ENCODE data around the gene DUSP22.
A peak's percentile ranks its signal among the peaks of the same experiment; 100 is the strongest.
"Not testable (repeated sequence)": the region's sequence is repeated elsewhere in the genome, so short reads cannot be mapped to it uniquely, and the experiment has no call there.

DUSP22 gene, protein sequence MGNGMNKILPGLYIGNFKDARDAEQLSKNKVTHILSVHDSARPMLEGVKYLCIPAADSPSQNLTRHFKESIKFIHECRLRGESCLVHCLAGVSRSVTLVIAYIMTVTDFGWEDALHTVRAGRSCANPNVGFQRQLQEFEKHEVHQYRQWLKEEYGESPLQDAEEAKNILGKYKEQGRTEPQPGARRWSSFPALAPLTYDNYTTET

DNA sequence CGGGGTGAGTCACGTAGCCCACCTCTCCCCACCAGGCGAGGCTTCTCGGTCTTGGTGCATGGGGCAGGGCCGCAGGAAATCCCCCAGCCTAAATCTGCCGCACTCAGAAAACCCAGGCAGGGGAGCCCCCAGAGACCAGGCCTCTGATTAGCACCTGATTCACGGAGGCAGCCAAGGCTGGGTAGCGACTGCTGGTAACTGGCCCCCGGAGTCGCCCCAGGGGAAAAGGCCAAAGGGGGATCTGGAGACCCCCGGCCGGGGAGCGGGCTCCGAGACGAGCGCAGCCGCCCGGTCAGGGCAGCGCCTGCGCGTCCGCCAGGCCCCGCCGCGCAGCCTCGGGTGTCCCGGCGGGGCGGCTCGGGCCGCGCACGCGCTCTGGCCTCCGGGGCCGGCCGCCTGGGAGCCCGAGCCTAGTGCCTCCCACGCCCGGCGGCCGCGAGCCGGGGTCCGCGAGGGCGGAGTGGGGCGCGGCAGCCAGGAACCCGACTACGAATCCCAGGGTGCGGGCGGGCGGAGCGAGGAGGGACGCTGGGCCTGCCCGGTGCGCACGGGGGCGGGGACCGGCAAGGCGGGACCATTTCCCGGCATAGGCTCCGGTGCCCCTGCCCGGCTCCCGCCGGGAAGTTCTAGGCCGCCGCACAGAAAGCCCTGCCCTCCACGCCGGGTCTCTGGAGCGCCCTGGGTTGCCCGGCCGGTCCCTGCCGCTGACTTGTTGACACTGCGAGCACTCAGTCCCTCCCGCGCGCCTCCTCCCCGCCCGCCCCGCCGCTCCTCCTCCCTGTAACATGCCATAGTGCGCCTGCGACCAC, at the start of gene DUSP22:
DUSP22 (plus strand) TSS at position 791 of the 809 bp plus-strand sequence. CDS start 53 bp downstream, outside the sequence.
- intact Hi-C loops (cut with DNase I) = no loop called here

DNA sequence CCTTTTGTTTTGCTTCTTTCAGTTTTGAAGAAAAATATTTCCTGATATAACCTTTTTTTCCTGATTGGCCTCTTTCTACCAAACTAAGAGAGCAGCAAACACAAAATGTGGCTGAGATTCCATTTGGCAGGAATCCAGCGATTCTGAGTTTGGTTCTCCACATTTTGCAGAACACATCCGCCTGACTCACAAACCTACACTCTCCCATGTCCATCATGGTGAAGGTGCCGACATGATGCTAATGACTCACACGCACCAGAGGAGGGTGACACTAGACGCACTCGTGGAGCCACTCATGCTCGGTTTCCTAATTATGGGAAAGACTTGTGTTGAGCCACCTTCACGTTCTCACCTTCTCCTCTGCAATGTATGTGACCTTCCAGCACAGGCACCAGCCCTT, 45.9 kb upstream of the DUSP22 start:
- no peak for DNase-seq
- intact Hi-C loops (cut with DNase I) = no loop called here

More for the DNA sequence above, at the start of gene DUSP22:
- DNase-seq = peak; percentile 67 to 97 (median 78)

DNA sequence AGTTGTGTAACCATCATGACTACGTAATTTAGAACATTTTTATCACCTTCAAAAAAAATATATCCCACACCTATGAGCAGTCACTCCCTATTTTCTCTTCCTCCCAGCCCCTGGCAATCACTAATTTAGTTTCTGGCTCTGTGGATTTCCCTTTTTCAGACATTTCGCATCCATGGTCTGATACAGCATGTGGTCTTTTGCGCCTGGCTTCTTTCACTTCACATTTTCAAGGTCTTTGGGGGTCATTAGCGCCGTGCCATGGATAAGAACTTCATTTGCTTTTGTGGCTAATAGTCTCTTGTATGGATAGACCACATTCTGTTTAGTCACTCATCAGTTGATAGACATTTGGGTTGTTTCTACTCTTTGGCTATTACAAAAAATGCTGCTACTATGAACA, 44.9 kb upstream of the DUSP22 start:
- no peak for DNase-seq
- intact Hi-C loops (cut with DNase I) = no loop called here

DNA sequence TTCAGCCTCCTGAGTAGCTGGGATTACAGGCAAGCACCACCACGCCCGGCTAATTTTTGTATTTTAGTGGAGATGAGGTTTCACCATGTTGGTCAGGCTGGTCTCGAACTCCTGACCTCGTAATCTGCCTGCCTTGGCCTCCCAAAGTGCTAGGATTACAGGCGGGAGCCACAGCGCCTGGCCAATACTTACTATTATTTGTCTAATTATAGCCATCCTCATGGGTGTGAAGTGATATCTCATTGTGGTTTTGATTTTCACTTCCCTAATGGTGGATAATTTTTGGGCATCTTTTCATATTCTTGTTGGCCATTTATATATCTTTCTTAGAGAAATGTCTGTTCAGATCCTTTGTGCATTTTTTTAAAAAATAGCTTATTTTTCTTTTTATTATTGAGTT, 44.2 kb upstream of the DUSP22 start:
- intact Hi-C loops (cut with DNase I) = not testable (repeated sequence)

DNA sequence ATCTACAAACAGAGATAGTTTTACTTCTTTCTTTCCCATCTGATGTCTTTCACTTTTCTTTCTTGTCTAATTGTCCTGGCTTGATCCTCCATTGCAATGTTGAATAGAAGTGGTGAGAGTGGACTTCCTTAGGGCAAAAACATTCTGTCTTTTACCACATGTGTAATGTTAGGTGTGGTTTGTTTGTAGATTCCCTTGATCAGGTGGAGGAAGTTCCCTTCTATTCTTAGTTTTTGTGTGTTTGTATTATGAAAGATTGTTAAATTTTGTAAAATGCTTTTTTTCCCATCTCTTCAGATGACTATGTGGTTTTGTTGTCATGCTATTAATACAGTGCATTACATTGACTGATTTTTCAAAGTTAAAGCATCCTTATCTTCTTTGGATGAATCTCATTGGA, 41.6 kb upstream of the DUSP22 start:
- DNase-seq = no peak
- intact Hi-C loops (cut with DNase I) = no loop called here

More for the DNA sequence above, 44.2 kb upstream of the DUSP22 start:
- DNase-seq = not testable (repeated sequence)

DNA sequence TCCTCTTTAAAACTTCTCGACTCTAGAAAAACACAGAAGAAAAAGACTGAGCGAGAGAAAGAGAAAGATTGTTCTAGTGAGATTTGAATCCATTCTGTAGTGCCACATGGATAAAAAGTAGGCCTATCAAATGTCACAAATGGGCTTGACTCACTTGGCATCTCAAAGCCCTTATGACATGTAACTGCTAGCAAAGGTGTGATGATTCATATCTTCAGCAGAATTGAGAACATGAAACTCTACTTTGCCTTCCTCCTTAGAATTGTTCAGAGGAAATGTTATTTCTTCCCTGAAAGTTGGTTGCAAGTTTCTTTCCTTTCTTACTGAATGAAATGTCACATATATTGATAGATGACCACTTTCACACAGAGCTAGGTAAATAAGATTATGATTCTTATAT, 40.4 kb upstream of the DUSP22 start:
- DNase-seq = no peak
- intact Hi-C loops (cut with DNase I) = no loop called here

DNA sequence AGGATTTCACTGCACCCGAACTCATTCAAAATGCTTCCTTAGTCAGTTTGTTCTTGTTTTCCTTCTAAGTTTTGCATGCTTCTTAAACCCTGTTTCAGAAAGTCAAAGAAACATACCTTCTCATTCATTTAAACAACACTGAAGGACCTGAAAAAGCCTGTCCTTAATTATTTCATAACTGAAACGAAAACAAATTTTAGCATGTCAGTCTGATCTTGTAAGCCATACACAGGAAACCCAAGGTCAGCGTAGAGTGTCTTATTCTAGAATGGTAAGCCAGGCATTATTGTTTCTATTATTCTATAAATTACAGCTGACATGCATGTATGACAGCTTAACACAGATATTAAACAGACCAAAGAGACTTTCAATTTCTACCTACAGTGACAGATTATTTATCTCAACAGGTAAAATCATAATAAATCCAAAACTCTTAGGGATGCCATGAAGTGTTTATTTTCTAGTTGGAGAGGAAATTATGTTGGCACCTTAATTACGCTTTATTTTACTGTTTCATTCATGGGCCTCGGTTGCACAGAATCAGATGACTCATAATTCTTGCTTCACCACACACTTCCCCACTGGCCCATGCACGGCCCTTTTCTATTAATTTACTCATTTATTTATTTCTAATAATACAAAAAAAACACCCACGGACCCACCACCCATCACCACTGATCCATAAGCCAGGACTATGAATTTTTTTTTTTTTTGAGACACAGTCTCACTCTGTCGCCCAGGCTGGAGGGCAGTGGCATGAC, 39.3 kb upstream of the DUSP22 start:
- intact Hi-C loops (cut with DNase I) = no loop called here
- DNase-seq = no peak

DNA sequence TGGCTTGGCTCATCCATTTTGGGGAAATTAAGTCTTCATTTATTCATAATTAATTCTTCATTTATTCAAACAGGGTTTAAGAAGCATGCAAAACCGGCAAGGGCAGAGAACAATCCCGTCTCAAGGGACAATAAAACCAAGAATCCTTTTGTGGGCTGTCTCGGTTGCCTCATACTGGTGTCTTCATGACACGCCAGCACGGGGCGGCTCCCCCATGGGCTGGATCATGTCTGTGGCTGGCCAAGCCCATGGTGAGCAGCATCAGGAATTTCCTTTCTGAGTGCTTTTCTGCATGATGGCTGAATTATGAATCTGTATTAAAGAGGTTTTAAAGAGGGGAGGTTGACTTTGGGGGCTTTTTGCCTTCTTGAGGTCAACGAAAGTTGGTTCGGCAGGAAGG, 38.3 kb upstream of the DUSP22 start:
- DNase-seq = no peak
- intact Hi-C loops (cut with DNase I) = no loop called here

DNA sequence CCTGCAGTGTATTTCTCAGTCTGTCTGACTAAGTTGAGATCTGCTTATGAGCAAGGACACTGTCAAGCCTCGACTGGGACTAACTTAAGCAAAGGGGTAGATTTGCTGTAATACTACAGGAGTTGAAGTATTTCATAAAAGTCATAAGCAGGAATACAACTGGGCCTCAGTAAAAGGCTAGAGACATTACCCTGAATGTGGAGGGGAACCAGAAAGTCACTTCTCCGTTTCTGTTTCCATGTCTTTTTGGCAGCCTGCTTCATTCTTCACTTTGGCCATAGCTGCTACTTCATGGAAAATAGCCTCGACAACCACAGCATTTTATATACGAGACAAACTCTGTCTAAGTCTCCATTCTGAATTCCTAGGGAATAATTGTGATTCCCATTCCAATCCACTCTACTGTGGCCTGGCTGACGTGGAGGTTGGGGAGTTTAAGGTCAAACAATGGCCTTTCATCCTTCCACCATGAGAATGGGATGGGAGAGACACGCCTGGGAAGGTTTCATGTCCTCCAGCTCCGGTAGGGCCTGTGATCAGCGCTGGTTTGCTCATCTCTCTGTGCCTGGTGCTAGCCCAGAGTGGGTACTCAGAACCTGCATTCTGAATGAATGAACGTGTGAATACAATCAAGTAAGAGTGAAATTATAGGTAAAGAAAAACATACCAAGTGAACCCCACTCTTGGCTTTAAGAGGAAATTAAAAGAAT, 37.1 kb upstream of the DUSP22 start:
- DNase-seq = no peak

DNA sequence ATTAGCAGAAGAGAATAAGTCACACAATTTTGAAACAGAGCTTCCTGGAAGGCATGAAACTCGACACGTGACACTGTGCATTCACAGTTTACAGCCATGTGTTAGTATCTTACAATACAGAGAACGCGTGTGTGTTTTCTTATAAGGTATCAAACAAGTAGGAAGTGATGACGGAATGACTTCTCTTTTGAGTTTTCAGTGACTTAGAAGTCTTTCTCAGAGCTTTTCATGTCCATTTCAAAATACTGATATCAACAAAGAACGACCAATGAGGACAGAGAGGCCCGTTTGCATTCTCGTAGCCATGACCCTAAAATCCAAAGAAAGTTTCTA, 36.6 kb upstream of the DUSP22 start:
- DNase-seq = no peak
- intact Hi-C loops (cut with DNase I) = no loop called here

More for the DNA sequence above, 37.1 kb upstream of the DUSP22 start:
- intact Hi-C loops (cut with DNase I) = no loop called here

DNA sequence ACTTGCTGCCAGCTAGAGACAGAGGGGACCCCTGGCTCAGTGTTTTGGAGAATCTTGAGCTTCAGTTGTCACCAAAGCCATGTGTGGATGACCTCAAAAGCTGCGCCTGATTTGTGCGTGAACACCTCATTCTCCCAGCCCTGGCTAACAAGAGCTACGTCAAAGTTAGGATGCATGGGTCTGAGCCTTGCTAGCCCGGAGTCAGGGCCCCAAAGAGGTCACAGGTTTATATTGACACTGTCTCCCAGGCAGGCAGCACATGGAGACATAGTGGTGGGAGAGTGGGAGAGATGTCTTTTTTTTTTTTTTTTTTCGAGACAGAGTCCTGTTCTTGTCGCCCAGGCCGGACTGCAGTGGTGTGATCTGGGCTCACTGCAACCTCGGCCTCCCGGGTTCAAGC, 36.1 kb upstream of the DUSP22 start:
- intact Hi-C loops (cut with DNase I) = no loop called here
- DNase-seq = no peak

DNA sequence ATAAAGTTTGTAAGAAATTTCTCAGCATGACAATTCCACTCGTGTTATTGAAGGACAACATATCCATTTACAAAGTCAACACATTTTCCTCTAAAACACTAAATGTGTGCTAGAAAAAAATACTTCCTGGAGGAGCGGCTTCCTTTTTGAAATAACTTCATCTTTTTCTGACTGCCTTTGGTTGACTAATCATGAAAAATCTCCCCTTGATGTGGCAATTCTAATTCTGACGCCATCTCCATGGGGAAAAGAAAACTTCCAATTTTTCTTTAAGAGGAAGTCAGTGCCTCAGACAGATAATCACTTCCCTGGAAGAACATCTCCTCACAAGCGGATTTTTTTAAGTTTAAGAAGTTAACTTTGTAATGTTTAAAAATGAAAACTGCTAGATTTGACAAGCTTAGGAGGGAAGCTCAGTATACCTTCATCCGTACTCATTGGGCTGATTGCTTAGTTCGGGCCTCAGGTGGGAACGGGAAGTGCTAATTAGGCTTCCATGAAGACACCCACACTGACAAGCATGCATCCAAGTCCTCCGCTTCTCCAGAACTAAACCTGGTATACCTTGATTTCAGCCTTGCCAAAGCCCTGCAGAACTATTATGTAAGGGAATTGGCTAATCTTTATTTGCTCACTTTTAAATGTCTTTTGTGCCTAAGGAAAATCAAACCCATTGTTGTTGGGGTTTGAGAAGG, 35.1 kb upstream of the DUSP22 start:
- no peak for DNase-seq
- intact Hi-C loops (cut with DNase I) = no loop called here

DNA sequence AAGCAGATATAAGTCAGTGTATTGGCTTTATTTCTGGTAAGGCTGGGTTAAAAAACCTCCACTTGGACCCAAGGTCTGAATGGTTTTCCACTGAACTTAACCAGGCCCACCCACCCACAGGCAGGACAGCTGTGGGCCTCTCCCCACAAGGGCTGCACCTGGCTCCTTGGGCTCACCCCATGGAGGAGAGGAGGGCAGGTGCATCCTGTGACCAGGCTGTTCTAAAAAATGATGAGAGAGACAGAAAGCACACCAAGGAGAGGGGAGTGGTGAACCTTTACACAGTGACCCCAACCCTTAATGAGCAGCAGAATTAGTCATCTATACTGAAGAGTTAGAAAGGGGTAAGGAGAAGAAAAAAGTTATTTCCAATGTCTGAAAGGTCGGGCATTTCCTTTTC, 34.5 kb upstream of the DUSP22 start:
- intact Hi-C loops (cut with DNase I) = no loop called here
- DNase-seq = no peak

DNA sequence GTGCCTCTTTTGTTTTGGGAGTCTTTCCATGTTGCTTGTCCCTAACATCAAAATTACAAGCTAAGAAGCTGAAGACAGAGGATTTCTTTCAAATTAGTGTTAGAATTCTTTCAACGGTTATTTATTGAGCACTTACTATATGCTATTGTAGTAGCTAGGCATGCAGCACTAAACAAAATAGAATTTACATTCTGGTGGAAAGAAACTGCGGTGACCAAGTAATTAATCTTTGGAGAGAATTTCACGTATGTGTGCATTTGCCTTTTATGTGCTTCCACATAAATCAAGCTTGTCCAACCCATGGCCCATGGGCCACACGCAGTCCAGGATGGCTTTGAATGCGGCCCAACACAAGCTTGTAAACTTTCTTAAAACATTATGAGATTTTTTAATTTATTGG, 33.0 kb upstream of the DUSP22 start:
- DNase-seq = no peak
- intact Hi-C loops (cut with DNase I) = no loop called here

DNA sequence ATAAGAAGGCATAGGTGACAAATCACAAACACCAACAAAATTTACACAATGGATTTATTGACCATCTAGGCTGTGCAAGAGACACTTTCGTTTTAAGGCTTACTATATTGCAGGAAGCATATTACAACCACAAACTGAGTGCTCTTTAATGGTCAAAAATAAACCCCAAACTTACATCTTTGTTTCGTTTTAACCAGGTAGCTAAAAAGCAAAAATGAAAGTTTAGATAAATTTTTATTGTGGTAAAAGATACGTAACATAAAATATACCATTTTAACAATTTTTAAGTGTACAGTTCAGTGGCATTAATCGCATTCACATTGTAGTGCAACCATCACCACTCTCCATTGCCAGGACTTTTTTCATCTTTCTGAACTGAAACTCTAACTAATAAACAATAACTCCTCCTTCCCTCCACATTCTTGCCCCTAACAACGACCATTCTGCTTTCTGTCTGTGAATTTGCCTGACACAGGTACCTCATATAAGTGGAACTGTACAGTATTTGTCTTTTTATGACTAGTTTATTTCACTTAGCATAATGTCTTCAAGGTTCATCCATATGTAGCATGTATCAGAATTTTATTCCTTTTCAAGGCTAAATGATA, 32.3 kb upstream of the DUSP22 start:
- no peak for DNase-seq
- intact Hi-C loops (cut with DNase I) = no loop called here

DNA sequence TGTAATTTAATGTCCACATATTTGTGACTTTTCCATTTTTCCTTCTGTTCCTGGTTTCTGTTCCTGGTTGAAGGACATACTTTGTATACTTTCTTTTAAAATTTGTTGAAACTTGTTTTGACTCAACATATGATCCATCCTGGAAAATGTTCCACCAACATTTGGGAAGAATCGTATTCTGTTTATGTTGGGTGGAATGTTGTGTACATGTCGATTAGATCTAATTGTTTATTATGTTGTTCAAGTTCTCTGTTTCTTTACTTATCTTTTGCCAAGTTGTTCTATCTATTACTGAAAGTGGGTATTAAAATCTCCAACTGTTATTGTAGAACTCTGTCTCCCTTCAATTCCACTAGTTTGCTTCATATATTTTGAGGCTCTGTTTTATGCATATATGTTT, 27.7 kb upstream of the DUSP22 start:
- DNase-seq = no peak
- intact Hi-C loops (cut with DNase I) = no loop called here

DNA sequence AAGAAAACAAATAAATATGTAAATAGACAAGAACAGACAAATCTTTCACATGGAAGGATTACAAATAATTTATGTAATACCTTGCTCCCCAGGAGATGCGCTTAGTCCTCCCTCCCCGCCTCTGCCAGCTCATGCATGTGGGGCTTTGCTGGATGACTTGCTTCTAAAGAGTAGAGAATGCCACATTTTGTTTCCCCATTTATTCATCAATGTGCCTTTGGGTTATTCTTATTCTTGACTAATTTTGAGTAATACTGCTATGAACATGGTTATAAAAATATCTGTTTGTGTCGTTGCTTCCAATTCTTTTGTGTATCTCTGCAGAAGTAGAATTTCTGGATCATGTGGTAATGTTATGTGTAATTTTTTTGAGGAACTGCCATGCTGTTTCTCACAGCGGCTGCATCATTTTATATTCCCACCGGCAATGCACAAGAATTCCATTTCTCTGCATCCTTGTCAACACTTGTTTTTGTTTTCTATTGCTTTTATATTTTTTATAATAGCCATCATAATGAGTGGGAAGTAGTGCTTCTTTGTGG, 23.8 kb upstream of the DUSP22 start:
- DNase-seq = no peak

DNA sequence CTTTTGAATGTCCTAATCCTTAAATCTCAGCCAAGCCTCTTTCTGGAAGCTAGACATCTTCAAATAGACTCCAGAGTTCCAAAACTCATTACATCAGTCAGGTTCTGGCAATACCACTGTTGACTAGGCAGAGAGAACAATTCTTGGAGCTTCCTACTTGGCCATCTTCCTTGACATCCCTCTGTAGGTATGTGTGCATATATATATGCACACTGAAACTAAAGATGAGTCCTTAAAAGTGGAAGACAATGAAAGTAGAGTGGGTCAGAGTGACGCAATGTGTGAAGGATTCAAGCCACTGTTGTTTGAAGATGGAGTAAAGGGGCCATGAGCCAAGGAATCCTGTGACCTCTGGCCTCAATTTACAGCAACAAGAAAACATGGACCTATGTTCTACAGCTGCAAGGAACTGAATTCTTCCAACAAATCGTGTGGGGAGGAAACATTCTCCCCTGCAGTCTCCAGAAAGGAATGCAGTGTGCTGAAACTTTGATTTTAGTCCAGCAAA, 18.7 kb upstream of the DUSP22 start:
- intact Hi-C loops (cut with DNase I) = no loop called here
- no peak for DNase-seq

More for the DNA sequence above, 23.8 kb upstream of the DUSP22 start:
- intact Hi-C loops (cut with DNase I) = no loop called here

DNA sequence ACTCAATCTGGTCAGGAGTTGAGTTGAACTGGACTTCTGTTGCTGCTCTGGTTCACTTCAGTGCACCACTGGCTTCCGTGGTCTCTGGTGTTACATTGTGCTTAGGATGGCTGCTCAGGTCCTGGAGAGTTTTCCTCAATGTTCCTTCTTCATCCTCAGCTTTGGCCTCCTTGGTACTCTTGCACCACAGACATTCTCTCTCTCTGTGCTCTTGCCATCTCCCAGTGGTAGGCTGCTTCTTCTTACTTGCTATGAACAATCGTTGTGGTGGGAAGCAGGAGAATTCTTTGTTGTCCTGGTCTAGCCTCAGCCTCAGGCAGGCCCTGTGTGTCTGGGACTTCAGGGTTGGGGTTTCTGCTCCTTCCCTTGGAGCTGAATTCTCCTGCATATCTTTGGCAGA, 14.5 kb upstream of the DUSP22 start:
- intact Hi-C loops (cut with DNase I) = no loop called here
- DNase-seq = no peak

All from posterior cingulate gyrus (tissue), 11 donors.